Naive thymus-derived CD8-positive, alpha-beta T cell (primary cell): ENCODE data around the gene OR10V1. TPM values are rescaled to one million over a fixed set of nuclear protein-coding genes. Genes with fewer than 3 reads are reported as not detected.

Experiments used
- ATAC-seq, 2 donors: fragments of 150-1000 bp; cut with Tn5 transposase in 1 of 2; sonication (Bioruptor Pico), chemical (Tn5 transposase) in 1 of 2; 1 replicate in 1 of 2; 2 replicates in 1 of 2; pipeline ENCODE4 v1.10.0; 2021; ENCODE audit warnings: mild to moderate bottlenecking in 2 of 2, moderate library complexity in 2 of 2
- POLR2A ChIA-PET: fragments of 350-600 bp; sonication (Branson Sonifier 250); formaldehyde crosslinking; loops from one replicate; lab custom pipeline; 2021; ENCODE audit warnings: antibody characterized with exemption; lab: Charles Lee
- DNase-seq, 10 donors: peaks; one replicate each; pipeline versions ENCODE4 v3.0.0 to v3.0.0-alpha.2; 2020 to 2022
- H3K27ac Mint-ChIP-seq, 10 donors: one replicate each; pipeline ENCODE4 v1.8.0; 2020 to 2022; ENCODE audit warnings: mild to moderate bottlenecking in 10 of 10, mixed read lengths in 10 of 10, moderate library complexity in 4 of 10, inconsistent platforms in 1 of 10
- H3K27me3 Mint-ChIP-seq, 5 donors: one replicate each; pipeline ENCODE4 v1.8.0; 2021 to 2022; ENCODE audit warnings: mixed read lengths in 5 of 5
- H3K36me3 Mint-ChIP-seq, 3 donors: one replicate each; pipeline ENCODE4 v1.8.0; 2020 to 2022; ENCODE audit warnings: mixed read lengths in 3 of 3, mild to moderate bottlenecking in 2 of 3, inconsistent platforms in 1 of 3
- H3K4me1 Mint-ChIP-seq, 4 donors: one replicate each; pipeline ENCODE4 v1.8.0; 2021 to 2022; ENCODE audit warnings: mixed read lengths in 4 of 4
- H3K4me3 Mint-ChIP-seq, 10 donors: one replicate each; pipeline ENCODE4 v1.8.0; 2020 to 2022; ENCODE audit warnings: mild to moderate bottlenecking in 10 of 10, mixed read lengths in 10 of 10, moderate library complexity in 6 of 10, inconsistent platforms in 1 of 10
- H3K9me3 Mint-ChIP-seq, 9 donors: one replicate each; pipeline ENCODE4 v1.8.0; 2020 to 2022; ENCODE audit warnings: mixed read lengths in 9 of 9, mild to moderate bottlenecking in 3 of 9, inconsistent platforms in 1 of 9, moderate library complexity in 1 of 9
- polyA plus RNA-seq, 3 donors: library from polyadenylated mRNA; unstranded; fragments of 300-500 nt; fragmentation: Illumina TruSeq; gene quantifications; one replicate each; pipeline ENCODE4 v1.2.3, GENCODE V29; 2021
- total RNA-seq, 8 experiments: library from RNA in 2 of 8; stranded (reverse) in 2 of 8; gene quantifications; one replicate each; pipeline ENCODE4 v1.2.3 and lab custom pipeline; 2021 to 2026

Gene OR10V1, protein sequence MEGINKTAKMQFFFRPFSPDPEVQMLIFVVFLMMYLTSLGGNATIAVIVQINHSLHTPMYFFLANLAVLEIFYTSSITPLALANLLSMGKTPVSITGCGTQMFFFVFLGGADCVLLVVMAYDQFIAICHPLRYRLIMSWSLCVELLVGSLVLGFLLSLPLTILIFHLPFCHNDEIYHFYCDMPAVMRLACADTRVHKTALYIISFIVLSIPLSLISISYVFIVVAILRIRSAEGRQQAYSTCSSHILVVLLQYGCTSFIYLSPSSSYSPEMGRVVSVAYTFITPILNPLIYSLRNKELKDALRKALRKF
- total RNA-seq (not detected), polyA plus RNA-seq (not detected), total RNA-seq (lab: John Stamatoyannopoulos, UW) (0 reads per million in 6 experiments)

DNA sequence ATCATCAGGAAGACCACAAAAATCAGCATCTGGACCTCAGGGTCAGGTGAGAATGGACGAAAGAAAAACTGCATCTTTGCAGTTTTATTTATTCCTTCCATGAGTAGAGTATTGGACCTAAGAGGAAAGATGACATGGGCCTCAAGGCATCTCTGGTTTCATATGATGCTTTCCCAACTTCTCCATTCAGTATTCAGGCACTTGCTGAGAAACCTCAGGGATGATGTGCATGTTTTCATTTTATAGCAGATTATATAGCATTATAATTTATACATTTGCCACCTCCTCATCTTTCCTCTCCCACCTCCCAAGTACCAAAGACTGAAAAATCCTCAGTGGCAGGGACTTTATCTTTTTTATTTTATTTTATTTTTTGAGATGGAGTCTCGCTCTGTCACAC, at the start of gene OR10V1:
OR10V1 (minus strand) TSS at position 101 of the 400 bp plus-strand sequence; CDS start at position 101, 0 bp downstream.
- POLR2A ChIA-PET: no interaction called here
- DNase-seq (no peak), ATAC-seq (no peak)
- Mint-ChIP-seq H3K36me3 (no peaks in the 10 kb centered on the region), H3K9me3 (no peaks in the 10 kb centered on the region), H3K4me3 (no peak within 1 kb of the TSS), H3K4me1 (no peaks in the 10 kb centered on the region), H3K27me3 (peaks cover 17 to 28% (median 20%) of the 10 kb centered on the region in 5 donors), H3K27ac (peak within 1 kb of the TSS in 1 of 10 donors; percentile 13)

DNA sequence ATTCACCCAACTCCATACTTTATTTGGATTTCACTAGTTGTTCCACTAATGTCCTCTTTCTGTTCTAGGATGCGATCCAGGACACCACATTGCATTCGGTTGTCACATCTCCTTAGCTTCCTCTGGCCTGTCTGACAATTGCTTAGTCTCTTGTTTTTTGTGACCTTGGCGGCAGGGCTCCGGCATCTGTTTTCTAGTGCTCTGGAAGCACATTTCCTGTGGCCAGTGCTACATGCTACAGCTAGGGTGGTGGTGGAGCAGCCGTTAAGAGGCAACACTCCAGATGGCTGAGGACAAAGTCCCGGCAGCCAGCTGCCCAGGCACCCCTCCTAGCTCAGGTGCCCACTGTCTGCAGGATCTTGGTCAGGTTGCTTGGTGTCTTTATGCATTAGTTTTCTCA, 48.3 kb upstream of the OR10V1 start:
- Mint-ChIP-seq H3K9me3 (no peaks in the 10 kb centered on the region), H3K27me3 (no peaks in the 10 kb centered on the region), H3K36me3 (no peaks in the 10 kb centered on the region), H3K4me1 (peaks cover 6 to 11% (median 8%) of the 10 kb centered on the region in 4 donors), H3K27ac (no peak overlapping the region), H3K4me3 (no peak overlapping the region)
- POLR2A ChIA-PET: no interaction called here
- ATAC-seq: no peak
- DNase-seq: no peak

DNA sequence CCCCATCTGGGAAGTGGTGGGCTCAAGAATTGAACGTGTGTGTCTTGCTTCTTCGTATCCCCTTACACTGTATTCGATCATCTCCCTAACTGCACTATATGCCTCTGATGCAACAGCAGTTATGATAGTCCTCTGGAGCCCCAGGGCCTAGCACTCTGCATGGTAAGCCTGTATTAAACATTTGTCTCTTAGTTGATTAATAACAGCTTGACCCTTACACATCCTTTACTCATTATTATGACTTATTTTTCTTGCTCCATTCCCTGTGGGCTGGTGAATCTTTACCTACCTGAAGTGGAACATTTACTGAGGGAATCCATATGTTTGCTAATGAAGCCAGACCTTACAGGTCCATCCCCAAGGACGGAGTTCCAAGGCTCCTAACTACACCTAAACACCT, 47.1 kb upstream of the OR10V1 start:
- H3K4me3 Mint-ChIP-seq: no peak overlapping the region
- POLR2A ChIA-PET: no interaction called here
- ATAC-seq (no peak), DNase-seq (no peak)
- H3K27me3 Mint-ChIP-seq: no peaks in the 10 kb centered on the region
- peaks cover 11 to 20% (median 18%) of the 10 kb centered on the region in 4 donors for H3K4me1 Mint-ChIP-seq
- H3K36me3 Mint-ChIP-seq: no peaks in the 10 kb centered on the region
- no peaks in the 10 kb centered on the region for H3K9me3 Mint-ChIP-seq
- H3K27ac Mint-ChIP-seq: no peak overlapping the region

DNA sequence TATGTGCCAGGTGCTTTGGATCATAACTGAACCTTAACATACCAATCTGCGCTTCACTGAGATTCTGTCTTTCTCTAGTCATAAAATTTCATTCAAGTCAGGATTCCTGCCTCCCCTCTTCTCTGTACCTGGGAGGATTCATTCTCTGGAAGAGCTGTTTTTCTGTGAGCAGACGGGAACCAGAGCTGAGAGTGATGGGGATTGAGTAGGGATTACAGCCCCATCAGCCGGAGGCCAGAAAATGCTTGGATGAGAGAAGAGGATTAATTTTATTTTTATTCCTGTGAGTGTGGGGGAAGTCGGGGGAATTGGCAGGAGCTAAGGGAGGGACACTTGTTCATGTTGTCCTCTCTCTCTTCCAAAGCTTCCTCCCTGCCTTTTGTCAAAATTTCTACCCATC, 46.3 kb upstream of the OR10V1 start:
- no peak for ATAC-seq
- POLR2A ChIA-PET: interaction anchor here (1.4 kb wide), 1 partner anchor 11 kb away, joined by 4 read pairs; no protein-coding TSS in a partner anchor
- DNase-seq: no peak
- Mint-ChIP-seq H3K9me3 (no peaks in the 10 kb centered on the region), H3K36me3 (no peaks in the 10 kb centered on the region), H3K27me3 (no peaks in the 10 kb centered on the region), H3K27ac (no peak overlapping the region), H3K4me1 (peaks cover 7 to 18% (median 15%) of the 10 kb centered on the region in 4 donors), H3K4me3 (no peak overlapping the region)

DNA sequence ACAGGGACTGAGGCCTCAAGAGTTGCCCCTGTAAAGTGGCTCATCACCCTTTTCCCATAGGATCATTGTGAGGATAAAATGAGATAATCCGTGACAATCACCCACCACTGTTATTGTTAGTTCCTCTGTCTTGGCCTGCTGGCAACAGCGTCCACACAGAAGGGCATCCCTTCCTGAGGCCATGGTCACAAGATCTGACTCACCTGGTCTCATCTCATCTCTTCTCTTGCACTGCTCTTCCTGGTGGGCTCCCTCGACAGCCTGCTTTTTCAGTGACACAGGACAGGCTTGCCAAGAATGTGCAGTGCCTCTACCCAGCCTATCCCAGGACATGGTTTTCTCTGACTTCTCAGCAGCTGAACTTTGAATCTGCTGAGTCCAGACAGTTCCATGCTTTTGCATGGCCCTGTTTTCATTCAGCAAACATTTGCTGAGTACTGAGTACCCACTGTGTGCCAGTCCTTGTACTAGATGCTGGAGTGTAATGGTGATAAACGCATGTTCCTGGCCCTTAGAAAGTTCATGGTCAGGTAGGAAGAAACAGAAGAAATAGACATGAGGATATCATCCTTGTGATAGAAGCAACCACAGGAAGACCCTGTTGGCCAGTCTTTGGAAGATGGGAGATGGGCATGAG, 44.9 kb upstream of the OR10V1 start:
- no peak for ATAC-seq
- no peak for DNase-seq
- Mint-ChIP-seq H3K4me1 (peaks cover 14 to 28% (median 24%) of the 10 kb centered on the region in 4 donors), H3K36me3 (no peaks in the 10 kb centered on the region), H3K9me3 (no peaks in the 10 kb centered on the region), H3K4me3 (no peak overlapping the region), H3K27ac (no peak overlapping the region), H3K27me3 (no peaks in the 10 kb centered on the region)
- POLR2A ChIA-PET: no interaction called here

DNA sequence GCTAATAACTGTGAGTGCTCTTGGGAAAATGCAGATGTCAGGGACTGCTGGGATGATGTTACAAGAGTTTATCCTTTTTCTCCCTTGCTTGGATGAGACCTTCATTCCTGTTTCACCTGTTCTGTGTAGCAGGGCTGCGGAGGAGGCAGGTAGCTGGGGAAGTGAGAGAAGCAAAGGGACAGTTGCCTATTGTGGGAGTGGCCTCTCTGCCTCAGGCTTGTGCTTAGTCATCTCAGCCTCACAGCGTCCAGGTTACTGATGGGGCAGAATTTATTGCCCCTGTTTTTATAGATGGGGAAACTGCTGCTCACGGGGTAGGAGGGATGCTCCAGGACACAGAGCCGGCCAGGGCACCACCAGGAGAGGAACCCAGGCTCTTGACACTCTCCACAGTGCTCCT, 43.2 kb upstream of the OR10V1 start:
- no peaks in the 10 kb centered on the region for H3K27me3 Mint-ChIP-seq
- POLR2A ChIA-PET: interaction anchor here (3.0 kb wide), 1 partner anchor 10 kb away, joined by 13 read pairs; no protein-coding TSS in a partner anchor
- H3K9me3 Mint-ChIP-seq: no peaks in the 10 kb centered on the region
- H3K27ac Mint-ChIP-seq: peak overlapping the region in 4 of 10 donors; percentile 1 to 62 (median 52)
- DNase-seq (no peak), ATAC-seq (no peak)
- H3K36me3 Mint-ChIP-seq: no peaks in the 10 kb centered on the region
- H3K4me3 Mint-ChIP-seq: peak overlapping the region in 7 of 10 donors; percentile 38 to 93 (median 86)
- peaks cover 13 to 28% (median 24%) of the 10 kb centered on the region in 4 donors for H3K4me1 Mint-ChIP-seq

DNA sequence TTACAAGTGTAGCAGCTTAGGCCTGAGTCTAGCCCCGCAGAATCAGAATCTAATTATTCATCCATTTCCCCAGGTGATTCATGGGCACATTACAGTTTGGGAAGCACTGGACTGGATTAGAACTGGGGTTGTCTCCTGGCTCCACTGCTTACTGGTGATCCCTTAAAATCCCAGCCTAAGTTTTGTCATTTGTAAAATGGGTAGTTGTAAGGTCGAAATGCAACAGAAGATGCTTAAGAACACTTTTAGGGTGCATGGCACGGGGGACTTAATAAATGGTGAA, 42.9 kb upstream of the OR10V1 start:
- H3K27ac Mint-ChIP-seq: peak overlapping the region in 5 of 10 donors; percentile 13 to 79 (median 46)
- no peaks in the 10 kb centered on the region for H3K27me3 Mint-ChIP-seq
- ATAC-seq: no peak
- peaks cover 13 to 28% (median 24%) of the 10 kb centered on the region in 4 donors for H3K4me1 Mint-ChIP-seq
- H3K36me3 Mint-ChIP-seq: no peaks in the 10 kb centered on the region
- H3K9me3 Mint-ChIP-seq: no peaks in the 10 kb centered on the region
- H3K4me3 Mint-ChIP-seq: peak overlapping the region; percentile 18 to 93 (median 86)
- no peak for DNase-seq
- POLR2A ChIA-PET: interaction anchor here (2.4 to 3.0 kb wide), 2 partner anchors 11 to 88 kb away, joined by 7 to 13 read pairs; partner anchors contain the start of gene PATL1

DNA sequence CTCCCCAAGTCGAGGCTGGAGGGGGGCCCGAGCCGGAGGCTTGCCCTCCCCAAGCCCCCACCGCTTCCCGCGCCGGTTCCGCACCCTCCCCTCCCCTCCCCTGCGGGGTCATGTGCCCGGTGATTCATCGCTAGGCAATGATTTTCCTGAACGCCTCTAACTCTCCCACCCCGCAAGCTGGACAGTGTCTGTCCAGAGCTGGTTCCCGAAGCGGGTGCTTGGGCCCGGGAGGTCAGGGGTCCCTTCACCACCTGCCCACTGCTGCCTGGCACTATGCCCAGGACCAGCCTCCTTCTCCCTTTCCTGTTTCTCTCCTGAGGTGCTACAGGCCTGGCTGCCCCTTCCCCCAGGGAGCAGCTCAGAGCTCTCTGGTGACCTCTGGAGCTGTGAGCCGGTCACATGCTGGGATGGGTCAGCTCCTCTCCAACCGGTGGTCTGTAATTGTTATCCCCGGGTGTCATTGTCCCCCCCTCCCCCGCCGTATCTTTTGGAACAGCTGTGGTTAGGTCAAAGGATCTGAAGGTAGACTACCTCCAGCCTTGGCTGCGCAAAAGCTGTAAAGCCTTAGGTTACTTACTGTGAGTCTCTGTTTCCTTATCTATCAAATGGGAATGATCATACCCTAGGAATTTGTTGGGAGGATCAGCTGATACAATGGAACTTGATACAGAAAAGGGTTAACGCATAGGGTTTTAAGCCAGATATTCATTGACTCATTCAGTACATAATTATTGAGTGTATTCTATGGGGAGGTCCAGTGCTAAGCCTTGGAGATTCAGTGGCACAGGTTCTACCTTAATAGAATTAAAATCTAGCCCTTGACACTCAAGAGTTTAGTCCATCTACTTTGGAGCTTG, 42.3 kb upstream of the OR10V1 start:
- POLR2A ChIA-PET: interaction anchor here (0.7 to 3.0 kb wide), 5 partner anchors 11 to 87 kb away, joined by 3 to 13 read pairs (median 7); partner anchors contain the start of genes MRPL16 and PATL1
- peaks cover 0 to 2% (median 0%) of the 10 kb centered on the region in 5 donors for H3K27me3 Mint-ChIP-seq
- DNase-seq: peak in 8 of 10 donors; percentile 19 to 76 (median 40)
- H3K27ac Mint-ChIP-seq: peak overlapping the region in 9 of 10 donors; percentile 13 to 89 (median 71)
- H3K4me3 Mint-ChIP-seq: peak overlapping the region; percentile 76 to 93 (median 86)
- no peaks in the 10 kb centered on the region for H3K9me3 Mint-ChIP-seq
- peaks cover 13 to 28% (median 24%) of the 10 kb centered on the region in 4 donors for H3K4me1 Mint-ChIP-seq
- H3K36me3 Mint-ChIP-seq: no peaks in the 10 kb centered on the region
- peak; percentile 40 to 45 for ATAC-seq

DNA sequence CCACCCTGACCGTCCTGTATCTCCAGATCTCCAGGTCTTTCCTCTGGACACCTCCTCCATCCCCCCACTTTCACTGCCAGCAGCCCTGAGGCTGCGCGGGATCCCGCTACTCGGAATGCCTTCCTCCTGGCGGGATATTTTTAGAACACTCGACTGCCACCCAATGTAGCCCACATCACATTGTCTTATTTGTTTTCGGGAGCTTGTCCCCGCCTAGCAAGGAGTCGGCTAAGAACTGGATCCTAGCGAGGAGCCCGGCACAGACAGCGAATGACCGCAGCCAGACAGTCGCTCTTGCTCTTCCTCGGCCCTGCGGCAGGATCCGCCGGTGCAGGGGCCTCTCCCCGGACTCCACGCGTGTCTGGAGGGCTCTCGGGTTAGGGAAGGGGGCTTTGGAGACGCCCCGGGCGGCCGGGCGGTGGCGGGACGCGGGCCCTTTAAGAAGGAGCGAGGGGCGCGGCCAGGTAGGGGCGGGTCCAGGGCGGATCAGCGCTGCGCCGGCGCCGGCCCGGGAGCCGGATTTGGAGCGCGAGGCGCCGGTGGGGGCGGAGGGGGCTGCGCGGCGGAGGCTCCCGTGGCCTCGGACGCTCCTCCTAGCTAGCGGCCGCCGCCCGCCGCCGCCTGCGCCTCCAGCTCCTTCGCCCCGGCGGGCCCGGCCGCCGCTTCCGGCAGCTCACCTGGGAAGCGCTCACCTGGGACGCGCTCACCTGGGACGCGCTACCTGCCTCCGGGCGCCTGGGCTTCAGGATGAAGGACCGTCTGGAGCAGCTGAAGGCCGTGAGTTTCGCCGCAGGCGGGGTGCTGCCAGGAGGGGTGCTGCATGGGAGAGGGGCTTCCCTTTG, 41.4 kb upstream of the OR10V1 start, which contains the start of gene STX3:
STX3 (plus strand) TSS at position 518 of the 842 bp plus-strand sequence; CDS start at position 748, 230 bp downstream.
- H3K36me3 Mint-ChIP-seq: no peaks in the 10 kb centered on the region
- POLR2A ChIA-PET: interaction anchor here (0.7 to 3.0 kb wide), 7 partner anchors 12 to 86 kb away, joined by 3 to 13 read pairs (median 5); partner anchors contain the start of genes MRPL16 and PATL1
- H3K4me3 Mint-ChIP-seq: peak within 1 kb of the TSS; percentile 86 to 100 (median 94)
- peaks cover 13 to 28% (median 24%) of the 10 kb centered on the region in 4 donors for H3K4me1 Mint-ChIP-seq
- DNase-seq: peak; percentile 58 to 81 (median 69)
- peak within 1 kb of the TSS; percentile 70 to 90 (median 86) for H3K27ac Mint-ChIP-seq
- no peaks in the 10 kb centered on the region for H3K9me3 Mint-ChIP-seq
- peak; percentile 89 to 91 for ATAC-seq
- peaks cover 3 to 9% (median 4%) of the 10 kb centered on the region in 5 donors for H3K27me3 Mint-ChIP-seq

DNA sequence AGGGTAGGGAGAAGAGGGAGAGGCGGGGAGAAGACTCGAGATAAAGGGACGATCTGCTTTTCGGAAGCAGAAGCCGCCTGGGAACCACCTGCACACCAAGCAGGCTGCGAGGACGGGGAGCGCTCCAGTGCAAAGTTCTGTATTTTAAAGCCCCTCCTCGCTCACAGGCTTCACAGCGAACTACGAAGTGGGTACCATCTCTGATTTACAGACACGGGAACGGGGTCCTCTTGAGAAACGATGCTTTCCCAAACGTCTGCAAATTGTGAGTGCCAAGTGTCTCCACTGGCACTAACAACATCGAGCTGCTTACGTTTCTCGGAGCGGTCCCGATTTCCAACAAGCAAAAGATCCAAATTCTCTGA, 40.8 kb upstream of the OR10V1 start:
- Mint-ChIP-seq H3K4me3 (peak overlapping the region; percentile 86 to 100 (median 94)), H3K4me1 (peaks cover 13 to 28% (median 24%) of the 10 kb centered on the region in 4 donors), H3K9me3 (no peaks in the 10 kb centered on the region), H3K27ac (peak overlapping the region; percentile 2 to 89 (median 77)), H3K36me3 (no peaks in the 10 kb centered on the region), H3K27me3 (peaks cover 3 to 10% (median 4%) of the 10 kb centered on the region in 5 donors)
- ATAC-seq (peak; percentile 31), DNase-seq (peak in 2 of 10 donors; percentile 12 to 15)
- POLR2A ChIA-PET: interaction anchor here (0.6 to 3.0 kb wide), 6 partner anchors 13 to 86 kb away, joined by 3 to 13 read pairs (median 6); partner anchors contain the start of genes MRPL16 and PATL1
